NB4 (cell line): ENCODE results near the gene YPEL2.

Experiments used
- DNase-seq: peaks from one replicate; pipeline ENCODE4 v3.0.0; 2010; ENCODE audit warnings: low read depth
- H3K4me3 ChIP-seq: one replicate; pipeline ENCODE4 v1.5.1; 2011; ENCODE audit warnings: mild to moderate bottlenecking, low read depth, low read length, moderate library complexity
- CTCF ChIP-seq: IDR thresholded peaks from one replicate; pipeline ENCODE4 v1.5.1; 2012; ENCODE audit warnings: low read depth, low read length
- MAX ChIP-seq: IDR thresholded peaks from 2 replicates; pipeline ENCODE4 v1.6.1; 2011; ENCODE audit warnings: low read depth, low read length
- MYC ChIP-seq: IDR thresholded peaks from 2 replicates; pipeline ENCODE4 v1.6.1; 2011; ENCODE audit warnings: low read depth, low read length
- POLR2A ChIP-seq: IDR thresholded peaks from 2 replicates; pipeline ENCODE4 v1.6.1; 2011; ENCODE audit warnings: mild to moderate bottlenecking; ENCODE audit not compliant: insufficient read length; ENCODE audit errors: extremely low read depth

YPEL2 gene

GRCh38 chr17:59423903-59424302 is 92.4 kb downstream of the YPEL2 start:
- DNase-seq = no peak
- H3K4me3 ChIP-seq = no peak overlapping the region
- no peak for TF ChIP-seq CTCF
- no peak for TF ChIP-seq POLR2A

- DNase-seq = no peak
- no peak overlapping the region for H3K4me3 ChIP-seq
- no peak for TF ChIP-seq MAX
- TF ChIP-seq POLR2A = no peak
- TF ChIP-seq CTCF = no peak
Observed at GRCh38 chr17:59424331-59424730, 92.9 kb downstream of the YPEL2 start.

- TF ChIP-seq MYC = no peak
- no peak for TF ChIP-seq MAX
- TF ChIP-seq CTCF = no peak
- no peak for TF ChIP-seq POLR2A
- DNase-seq = no peak
- no peak overlapping the region for H3K4me3 ChIP-seq
Observed at GRCh38 chr17:59425085-59425931, 93.9 kb downstream of the YPEL2 start.

GRCh38 chr17:59426031-59426430 is 94.6 kb downstream of the YPEL2 start:
- no peak overlapping the region for H3K4me3 ChIP-seq
- no peak for TF ChIP-seq MYC
- no peak for TF ChIP-seq CTCF
- no peak for TF ChIP-seq MAX
- no peak for TF ChIP-seq POLR2A
- DNase-seq = no peak

- no peak for DNase-seq
- TF ChIP-seq POLR2A (no peak), MAX (no peak), MYC (no peak), CTCF (no peak)
- no peak overlapping the region for H3K4me3 ChIP-seq
Observed at GRCh38 chr17:59427425-59427921, 96.0 kb downstream of the YPEL2 start.

- TF ChIP-seq MYC (no peak), POLR2A (no peak), MAX (no peak), CTCF (no peak)
- DNase-seq = no peak
- H3K4me3 ChIP-seq = no peak overlapping the region
Observed at GRCh38 chr17:59427996-59428395, 96.5 kb downstream of the YPEL2 start.
